A673 (cell line): ENCODE results near the gene DUOXA2. TPM values are rescaled to one million over a fixed set of nuclear protein-coding genes. Genes with fewer than 3 reads are reported as not detected.
"Not testable (repeated sequence)": the region's sequence is repeated elsewhere in the genome, so short reads cannot be mapped to it uniquely, and the experiment has no call there.

Experiments used
- Bru-seq: library from RNA; stranded (reverse); fragments of 400-500 nt; gene quantifications from one replicate; lab custom pipeline; 2021; lab: Mats Ljungman, UMichigan
- BruChase-seq, 2 experiments: library from RNA; stranded (reverse); fragments of 400-500 nt; gene quantifications; one replicate each; lab custom pipeline; 2021; lab: Mats Ljungman, UMichigan
- BruUV-seq: library from RNA; stranded (reverse); fragments of 400-500 nt; replicated peaks from 2 replicates; lab custom pipeline; 2021; lab: Mats Ljungman, UMichigan
- CTCF ChIA-PET: fragments of 300-600 bp; sonication (Branson Sonifier 250); formaldehyde crosslinking; loops from one replicate; lab custom pipeline; 2022; ENCODE audit warnings: antibody characterized with exemption; lab: Charles Lee
- POLR2A ChIA-PET: fragments of 300-600 bp; sonication (Branson Sonifier 250); formaldehyde crosslinking; loops from one replicate; lab custom pipeline; 2022; ENCODE audit warnings: antibody characterized with exemption; ENCODE audit not compliant: low non-redundant PET; lab: Charles Lee
- DNase-seq: peaks from one replicate; pipeline ENCODE4 v3.0.0-alpha.2; 2015; ENCODE audit warnings: low spot score
- H3K27ac ChIP-seq: fragments of 200-600 bp; sonication (generic); 2 replicates; pipeline ENCODE4 v1.5.1; 2016; ENCODE audit warnings: mixed run types, low read depth, mild to moderate bottlenecking, mixed read lengths, antibody characterized with exemption, low read length; ENCODE audit not compliant: poor library complexity, severe bottlenecking
- H3K27me3 ChIP-seq: fragments of 200-600 bp; sonication (generic); replicated peaks from 2 replicates; pipeline ENCODE4 v1.6.1; 2017; ENCODE audit warnings: mixed run types, low read depth, mild to moderate bottlenecking, mixed read lengths, antibody characterized with exemption, low read length; ENCODE audit not compliant: insufficient read depth, poor library complexity
- H3K36me3 ChIP-seq: fragments of 200-600 bp; sonication (generic); 2 replicates; pipeline ENCODE4 v1.6.1; 2016; ENCODE audit warnings: mixed run types, mild to moderate bottlenecking, mixed read lengths, antibody characterized with exemption, low read length; ENCODE audit not compliant: insufficient read depth, poor library complexity, severe bottlenecking
- H3K4me1 ChIP-seq: fragments of 200-600 bp; sonication (generic); 2 replicates; pipeline ENCODE4 v1.6.1; 2017; ENCODE audit warnings: mixed run types, mild to moderate bottlenecking, mixed read lengths, antibody characterized with exemption, low read length; ENCODE audit not compliant: insufficient read depth, poor library complexity, severe bottlenecking
- H3K4me3 ChIP-seq: fragments of 200-600 bp; sonication (generic); 2 replicates; pipeline ENCODE4 v1.5.1; 2016; ENCODE audit warnings: low read depth, mixed run types, mild to moderate bottlenecking, mixed read lengths, low read length; ENCODE audit not compliant: poor library complexity, severe bottlenecking
- H3K9me3 ChIP-seq: fragments of 200-600 bp; sonication (generic); 2 replicates; pipeline ENCODE4 v1.6.1; 2016; ENCODE audit warnings: mixed run types, low read depth, mild to moderate bottlenecking, mixed read lengths, antibody characterized with exemption, low read length; ENCODE audit not compliant: poor library complexity, severe bottlenecking
- EZH2 ChIP-seq: fragments of 200-600 bp; sonication (generic); IDR thresholded peaks from 2 replicates; pipeline ENCODE4 v1.6.1; 2017; ENCODE audit warnings: borderline replicate concordance, low read depth, mild to moderate bottlenecking, mixed read lengths, antibody characterized with exemption, low read length; ENCODE audit not compliant: poor library complexity, severe bottlenecking
- intact Hi-C: fragments of 100-400 bp; cut with micrococcal nuclease; formaldehyde crosslinking; loops from one replicate; pipeline ENCODE4 v1.10.0; 2022; ENCODE audit not compliant: unreplicated experiment
- long read RNA-seq: library from polyadenylated mRNA; stranded (forward); transcript quantifications from one replicate; pipeline ENCODE4 v2.0.0, GENCODE V29; 2022
- total RNA-seq: library from RNA; stranded (reverse); gene quantifications from 2 replicates; pipeline ENCODE4 v1.2.3, GENCODE V29; 2021
- TF ChIP-seq, protein P1 (sequence below): fragments of 300-800, 200-600 bp; sonication (generic); conservative IDR thresholded peaks from 2 replicates; pipeline ENCODE4 v1.5.1; 2017; ENCODE audit warnings: low read depth, mild to moderate bottlenecking, antibody characterized with exemption, low read length, moderate library complexity, mixed read lengths

DUOXA2 gene
- total RNA-seq (not detected in 2 replicates), Bru-seq, nascent RNA (percentile 19 among the genes with signal in this experiment), BruChase-seq, experiment 1, labeled RNA remaining after a 2-hour chase (percentile 13 among the genes with signal in this experiment), BruChase-seq, experiment 2, labeled RNA remaining after a 6-hour chase (percentile 19 among the genes with signal in this experiment)
- long read RNA-seq = 0 reads

GRCh38 chr15:45114076-45114750, at the start of gene DUOXA2, which contains the start of gene DUOX2:
Gene DUOXA2, plus strand, starts transcription at chr15:45114326. Its CDS starts 280 bp downstream, at chr15:45114606.
Gene DUOX2, minus strand, starts transcription at chr15:45114172. Its CDS starts 761 bp downstream, at chr15:45113411.
- intact Hi-C loops = loop anchor here (10.0 kb wide), 1 partner anchor 529 kb away; no protein-coding TSS in a partner anchor
- H3K27me3 ChIP-seq = peaks cover 34% of the 10 kb centered on the region
- no TSS peak for BruUV-seq
- no peak for TF ChIP-seq EZH2
- TF ChIP-seq, protein P1, sequence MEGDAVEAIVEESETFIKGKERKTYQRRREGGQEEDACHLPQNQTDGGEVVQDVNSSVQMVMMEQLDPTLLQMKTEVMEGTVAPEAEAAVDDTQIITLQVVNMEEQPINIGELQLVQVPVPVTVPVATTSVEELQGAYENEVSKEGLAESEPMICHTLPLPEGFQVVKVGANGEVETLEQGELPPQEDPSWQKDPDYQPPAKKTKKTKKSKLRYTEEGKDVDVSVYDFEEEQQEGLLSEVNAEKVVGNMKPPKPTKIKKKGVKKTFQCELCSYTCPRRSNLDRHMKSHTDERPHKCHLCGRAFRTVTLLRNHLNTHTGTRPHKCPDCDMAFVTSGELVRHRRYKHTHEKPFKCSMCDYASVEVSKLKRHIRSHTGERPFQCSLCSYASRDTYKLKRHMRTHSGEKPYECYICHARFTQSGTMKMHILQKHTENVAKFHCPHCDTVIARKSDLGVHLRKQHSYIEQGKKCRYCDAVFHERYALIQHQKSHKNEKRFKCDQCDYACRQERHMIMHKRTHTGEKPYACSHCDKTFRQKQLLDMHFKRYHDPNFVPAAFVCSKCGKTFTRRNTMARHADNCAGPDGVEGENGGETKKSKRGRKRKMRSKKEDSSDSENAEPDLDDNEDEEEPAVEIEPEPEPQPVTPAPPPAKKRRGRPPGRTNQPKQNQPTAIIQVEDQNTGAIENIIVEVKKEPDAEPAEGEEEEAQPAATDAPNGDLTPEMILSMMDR = no peak
- H3K4me3 ChIP-seq = peak within 1 kb of the TSS; percentile 43
- ChIA-PET POLR2A (no interaction called here), CTCF (no interaction called here)
- no peaks in the 10 kb centered on the region for H3K36me3 ChIP-seq
- no peak within 1 kb of the TSS for H3K27ac ChIP-seq
- H3K9me3 ChIP-seq = no peaks in the 10 kb centered on the region
- peaks cover 12% of the 10 kb centered on the region for H3K4me1 ChIP-seq
- DNase-seq = peak; percentile 20

DNA sequence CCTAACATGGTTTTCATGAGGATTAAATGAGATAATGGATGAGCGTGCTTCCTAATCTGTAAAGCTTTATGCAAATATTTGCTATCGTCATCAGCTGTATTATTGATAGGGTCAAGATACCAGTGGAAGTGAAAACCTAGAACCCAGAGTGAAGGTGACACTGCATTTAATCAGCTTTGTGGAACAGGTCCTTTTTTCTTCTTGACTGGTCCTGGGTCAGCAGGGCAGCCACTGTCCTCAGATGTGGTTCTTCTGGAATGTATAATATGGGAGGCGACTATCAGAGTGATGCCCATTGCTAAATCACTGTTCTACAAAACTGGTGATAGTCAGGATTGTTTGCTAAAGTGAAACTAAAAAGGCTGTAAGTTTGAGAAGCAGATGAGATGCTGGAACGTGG, 49.7 kb upstream of the DUOXA2 start:
- no peaks in the 10 kb centered on the region for H3K9me3 ChIP-seq
- ChIA-PET POLR2A (no interaction called here), CTCF (no interaction called here)
- H3K4me3 ChIP-seq = no peak overlapping the region
- H3K27me3 ChIP-seq = no peaks in the 10 kb centered on the region
- BruUV-seq = no TSS peak
- intact Hi-C loops = no loop called here
- TF ChIP-seq, protein P1 = no peak
- no peak for TF ChIP-seq EZH2
- no peak overlapping the region for H3K27ac ChIP-seq
- H3K4me1 ChIP-seq = no peaks in the 10 kb centered on the region
- no peak for DNase-seq
- peaks cover 32% of the 10 kb centered on the region for H3K36me3 ChIP-seq

DNA sequence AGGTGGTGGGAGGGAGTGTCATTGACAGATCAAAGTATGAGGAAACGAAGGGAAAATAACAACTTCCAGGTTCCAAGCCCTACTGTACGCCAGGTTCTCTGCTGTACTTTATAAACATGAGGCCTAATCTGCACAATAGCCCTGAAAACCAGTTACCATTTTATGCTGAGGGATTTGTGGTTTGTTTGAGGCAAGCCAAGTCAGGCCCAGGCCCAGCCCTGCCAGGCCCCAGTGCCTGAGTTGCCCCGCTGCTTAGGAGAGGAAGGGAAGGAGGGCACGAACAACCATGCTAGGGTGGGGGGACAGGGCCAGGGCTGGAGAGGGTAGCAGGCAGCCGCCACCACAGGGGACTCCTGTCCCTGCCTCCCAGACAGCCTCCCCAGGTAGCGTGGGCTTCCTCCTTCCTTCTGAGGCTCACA, 44.2 kb upstream of the DUOXA2 start:
- DNase-seq, intact Hi-C loops, CTCF ChIA-PET, H3K4me1 ChIP-seq, H3K27ac ChIP-seq, H3K9me3 ChIP-seq, BruUV-seq, H3K27me3 ChIP-seq, POLR2A ChIA-PET, H3K4me3 ChIP-seq: not testable (repeated sequence)
- H3K36me3 ChIP-seq = peaks cover 22% of the 10 kb centered on the region

DNA sequence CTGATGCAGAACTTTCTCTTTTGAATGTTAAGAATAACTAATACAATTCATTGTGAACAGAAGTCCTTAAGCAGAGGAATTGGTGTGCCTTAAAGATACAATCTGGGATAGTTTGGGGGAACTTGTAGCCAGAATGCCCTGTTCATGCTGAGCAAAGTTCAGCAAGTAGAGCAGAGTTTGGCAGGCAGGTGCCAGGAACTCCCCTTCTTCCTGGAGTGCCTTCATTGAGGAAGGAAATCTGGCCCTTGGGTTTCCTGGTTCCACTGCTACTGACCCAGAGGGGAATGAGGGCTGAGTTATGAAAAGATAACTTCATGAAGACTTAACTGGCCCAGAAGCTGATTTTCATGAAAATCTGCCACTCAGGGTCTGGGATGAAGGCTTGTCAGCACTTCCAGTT, 40.5 kb upstream of the DUOXA2 start:
- H3K27ac ChIP-seq, POLR2A ChIA-PET, BruUV-seq, H3K36me3 ChIP-seq, DNase-seq, CTCF ChIA-PET, H3K4me3 ChIP-seq, H3K9me3 ChIP-seq, intact Hi-C loops, H3K4me1 ChIP-seq, H3K27me3 ChIP-seq: not testable (repeated sequence)

GRCh38 chr15:45075440-45076320, 38.4 kb upstream of the DUOXA2 start:
- H3K9me3 ChIP-seq, H3K27me3 ChIP-seq, H3K4me3 ChIP-seq, DNase-seq, H3K36me3 ChIP-seq, intact Hi-C loops, BruUV-seq, H3K4me1 ChIP-seq, H3K27ac ChIP-seq, POLR2A ChIA-PET, CTCF ChIA-PET: not testable (repeated sequence)
